Kidney (tissue), 14 donors: ENCODE measurements around the gene PTPN18. TPM values are rescaled to one million over a fixed set of nuclear protein-coding genes. Genes with fewer than 3 reads are reported as not detected.

ENCODE experiments used
- DNase-seq, 5 donors: peaks; one replicate each; pipeline ENCODE4 v3.0.0-alpha.2; 2013 to 2020
- FAIRE-seq: peaks from 2 replicates; lab custom pipeline; 2012; peaks lifted over from hg19 to GRCh38; lab: Jason Lieb, UNC
- H3K27ac ChIP-seq, 2 donors: one replicate each; pipeline ENCODE4 v1.7.0; 2013; ENCODE audit warnings: low read depth in 2 of 2, low read length in 2 of 2, inconsistent platforms in 1 of 2
- H3K27me3 ChIP-seq: one replicate; pipeline ENCODE4 v1.7.1; 2013; ENCODE audit warnings: low read length, inconsistent platforms; ENCODE audit not compliant: control insufficient read depth, insufficient read depth
- H3K36me3 ChIP-seq, 3 donors: one replicate each; pipeline versions ENCODE4 v1.7.0 to v1.7.1; 2013; ENCODE audit warnings: low read length in 3 of 3, control low read depth in 1 of 3, inconsistent platforms in 1 of 3; ENCODE audit not compliant: insufficient read depth in 3 of 3, control insufficient read depth in 2 of 3
- H3K4me1 ChIP-seq, 3 donors: one replicate each; pipeline versions ENCODE4 v1.7.0 to v1.7.1; 2013; ENCODE audit warnings: low read length in 3 of 3, inconsistent platforms in 1 of 3, low read depth in 1 of 3; ENCODE audit not compliant: control insufficient read depth in 2 of 3, insufficient read depth in 2 of 3
- H3K4me3 ChIP-seq, 3 donors: one replicate each; pipeline versions ENCODE4 v1.7.0 to v1.8.1; 2013; ENCODE audit warnings: low read length in 3 of 3, control low read depth in 1 of 3, inconsistent platforms in 1 of 3
- H3K9ac ChIP-seq, 3 donors: one replicate each; pipeline versions ENCODE4 v1.7.0 to v1.7.1; 2013; ENCODE audit warnings: low read length in 3 of 3, control low read depth in 1 of 3, inconsistent platforms in 1 of 3
- H3K9me3 ChIP-seq, 3 donors: one replicate each; pipeline versions ENCODE4 v1.7.0 to v1.7.1; 2013; ENCODE audit warnings: low read length in 3 of 3, control low read depth in 1 of 3, inconsistent platforms in 1 of 3; ENCODE audit not compliant: control insufficient read depth in 2 of 3, insufficient read depth in 1 of 3
- CTCF ChIP-seq: IDR thresholded peaks from 3 replicates; pipeline ENCODE4 v1.5.1; 2012; ENCODE audit warnings: mild to moderate bottlenecking, moderate library complexity, borderline replicate concordance; ENCODE audit not compliant: insufficient read depth; ENCODE audit errors: extremely low read depth
- intact Hi-C: fragments of 100-400 bp; cut with DNase I; formaldehyde crosslinking; loops from one replicate; pipeline ENCODE4 v1.11.1; 2022
- polyA plus RNA-seq: library from polyadenylated mRNA; stranded (reverse); fragments of 350-450 nt; fragmentation: Illumina TruSeq; extraction: RNeasy Lipid Tissue Mini Kit (QIAGEN cat#74804); gene quantifications from one replicate; pipeline ENCODE4 v1.2.3, GENCODE V29; 2014; ENCODE audit warnings: low read depth, low replicate concordance; ENCODE audit not compliant: insufficient read depth
- total RNA-seq: library from RNA; stranded (reverse); fragmentation: NEBNext Ultra II Directional; extraction: Animal tissue kit (Norgen Biotek cat#: 25700); gene quantifications from one replicate; pipeline ENCODE4 v1.2.1, GENCODE V29; 2021
- donor health status: control.
- donor health status: control.
- donor health status: control.
- donor health status: control.
- donor health status: control.
- donor health status: DM: yes; HTN: yes; CAD: no.
- donor health status: Normal renal cell carcinoma (clear cell type).

Gene PTPN18
- total and polyA plus RNA-seq, 2 donors from 2014 or later, result 34.8 to 89.2 TPM

- peak overlapping the region in 2 of 3 donors; percentile 48 to 73 for H3K9ac ChIP-seq
- H3K27me3 ChIP-seq, result no peaks in the 10 kb centered on the region
- no peak for FAIRE-seq
- intact Hi-C loops, result no loop called here
- H3K9me3 ChIP-seq, result no peaks in the 10 kb centered on the region
- TF ChIP-seq CTCF, result no peak
- DNase-seq, result peak in 2 of 5 donors; percentile 7 to 58
- H3K4me3 ChIP-seq, result peak overlapping the region; percentile 16 to 72 (median 69)
- H3K36me3 ChIP-seq, result no peaks in the 10 kb centered on the region
- H3K27ac ChIP-seq, result no peak overlapping the region
- H3K4me1 ChIP-seq, result peaks cover 0 to 7% (median 4%) of the 10 kb centered on the region in 3 donors
These were observed 681 bp upstream of the PTPN18 start for GRCh38 chr2:130355172-130355577.

GRCh38 chr2:130357864-130358263 lies 2.0 kb downstream of the PTPN18 start:
- H3K9ac ChIP-seq, result no peak overlapping the region
- FAIRE-seq (no peak), DNase-seq (no peak)
- no peaks in the 10 kb centered on the region for H3K9me3 ChIP-seq
- no peak overlapping the region for H3K27ac ChIP-seq
- H3K4me1 ChIP-seq, result peaks cover 0 to 7% (median 4%) of the 10 kb centered on the region in 3 donors
- intact Hi-C loops, result no loop called here
- no peak overlapping the region for H3K4me3 ChIP-seq
- no peaks in the 10 kb centered on the region for H3K27me3 ChIP-seq
- H3K36me3 ChIP-seq, result no peaks in the 10 kb centered on the region
- no peak for TF ChIP-seq CTCF

- H3K27ac ChIP-seq, result no peak overlapping the region
- TF ChIP-seq CTCF, result no peak
- no peaks in the 10 kb centered on the region for H3K9me3 ChIP-seq
- intact Hi-C loops, result no loop called here
- H3K4me3 ChIP-seq, result no peak overlapping the region
- FAIRE-seq, result no peak
- DNase-seq, result peak in 1 of 5 donors; percentile 41
- no peaks in the 10 kb centered on the region for H3K36me3 ChIP-seq
- H3K9ac ChIP-seq, result no peak overlapping the region
- H3K27me3 ChIP-seq, result no peaks in the 10 kb centered on the region
- H3K4me1 ChIP-seq, result peaks cover 0 to 7% (median 4%) of the 10 kb centered on the region in 3 donors
These were observed 2.8 kb downstream of the PTPN18 start for GRCh38 chr2:130358420-130359350.
